DND-41 (cell line): ENCODE measurements around the gene PCBP1.

Source experiments
- EZH2 ChIP-seq: IDR thresholded peaks from 3 replicates; pipeline ENCODE4 v1.6.1; 2012; ENCODE audit warnings: borderline replicate concordance, low read depth, mild to moderate bottlenecking, moderate library complexity, low read length, inconsistent platforms; ENCODE audit not compliant: severe bottlenecking
- TF ChIP-seq, protein P1 (sequence below): IDR thresholded peaks from 2 replicates; pipeline ENCODE4 v1.5.1; 2012; ENCODE audit warnings: borderline replicate concordance, low read length, moderate library complexity, mild to moderate bottlenecking; ENCODE audit not compliant: poor library complexity, severe bottlenecking; ENCODE audit errors: extremely low read depth

GRCh38 chr2:70086838-70087701 lies at the start of gene PCBP1:
- TF ChIP-seq, protein P1, sequence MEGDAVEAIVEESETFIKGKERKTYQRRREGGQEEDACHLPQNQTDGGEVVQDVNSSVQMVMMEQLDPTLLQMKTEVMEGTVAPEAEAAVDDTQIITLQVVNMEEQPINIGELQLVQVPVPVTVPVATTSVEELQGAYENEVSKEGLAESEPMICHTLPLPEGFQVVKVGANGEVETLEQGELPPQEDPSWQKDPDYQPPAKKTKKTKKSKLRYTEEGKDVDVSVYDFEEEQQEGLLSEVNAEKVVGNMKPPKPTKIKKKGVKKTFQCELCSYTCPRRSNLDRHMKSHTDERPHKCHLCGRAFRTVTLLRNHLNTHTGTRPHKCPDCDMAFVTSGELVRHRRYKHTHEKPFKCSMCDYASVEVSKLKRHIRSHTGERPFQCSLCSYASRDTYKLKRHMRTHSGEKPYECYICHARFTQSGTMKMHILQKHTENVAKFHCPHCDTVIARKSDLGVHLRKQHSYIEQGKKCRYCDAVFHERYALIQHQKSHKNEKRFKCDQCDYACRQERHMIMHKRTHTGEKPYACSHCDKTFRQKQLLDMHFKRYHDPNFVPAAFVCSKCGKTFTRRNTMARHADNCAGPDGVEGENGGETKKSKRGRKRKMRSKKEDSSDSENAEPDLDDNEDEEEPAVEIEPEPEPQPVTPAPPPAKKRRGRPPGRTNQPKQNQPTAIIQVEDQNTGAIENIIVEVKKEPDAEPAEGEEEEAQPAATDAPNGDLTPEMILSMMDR, result no peak
- no peak for TF ChIP-seq EZH2
